Measurements from ENCODE around the gene MSH5.

MSH5 gene

GRCh38 chr6:31761343-31761742, 21.5 kb downstream of the MSH5 start:
- no peak for DNase-seq

DNA sequence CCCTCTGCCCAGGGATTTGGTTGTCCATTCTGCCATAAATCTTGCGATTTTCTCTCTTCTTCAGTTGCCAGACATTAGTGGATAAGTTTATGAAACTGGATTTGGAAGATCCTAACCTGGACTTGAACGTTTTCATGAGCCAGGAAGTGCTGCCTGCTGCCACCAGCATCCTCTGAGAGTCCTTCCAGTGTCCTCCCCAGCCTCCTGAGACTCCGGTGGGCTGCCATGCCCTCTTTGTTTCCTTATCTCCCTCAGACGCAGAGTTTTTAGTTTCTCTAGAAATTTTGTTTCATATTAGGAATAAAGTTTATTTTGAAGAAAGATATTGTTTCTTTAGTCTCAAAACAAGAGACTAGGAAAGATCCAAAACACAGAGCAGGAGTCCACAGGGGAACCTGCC, 22.6 kb downstream of the MSH5 start, which contains the start of gene SAPCD1:
SAPCD1 (plus strand) TSS at position 301 of the 400 bp plus-strand sequence. CDS start 399 bp downstream, outside the sequence.
- no peak for DNase-seq

- no peak for DNase-seq
These were observed 23.2 kb downstream of the MSH5 start for GRCh38 chr6:31762878-31763618.

- DNase-seq = no peak
These were observed 23.8 kb downstream of the MSH5 start for GRCh38 chr6:31763619-31763940.

- no peak for DNase-seq
These were observed 24.4 kb downstream of the MSH5 start for GRCh38 chr6:31764198-31764597.

- DNase-seq = no peak
These were observed 25.7 kb downstream of the MSH5 start for GRCh38 chr6:31765559-31765909.

DNA sequence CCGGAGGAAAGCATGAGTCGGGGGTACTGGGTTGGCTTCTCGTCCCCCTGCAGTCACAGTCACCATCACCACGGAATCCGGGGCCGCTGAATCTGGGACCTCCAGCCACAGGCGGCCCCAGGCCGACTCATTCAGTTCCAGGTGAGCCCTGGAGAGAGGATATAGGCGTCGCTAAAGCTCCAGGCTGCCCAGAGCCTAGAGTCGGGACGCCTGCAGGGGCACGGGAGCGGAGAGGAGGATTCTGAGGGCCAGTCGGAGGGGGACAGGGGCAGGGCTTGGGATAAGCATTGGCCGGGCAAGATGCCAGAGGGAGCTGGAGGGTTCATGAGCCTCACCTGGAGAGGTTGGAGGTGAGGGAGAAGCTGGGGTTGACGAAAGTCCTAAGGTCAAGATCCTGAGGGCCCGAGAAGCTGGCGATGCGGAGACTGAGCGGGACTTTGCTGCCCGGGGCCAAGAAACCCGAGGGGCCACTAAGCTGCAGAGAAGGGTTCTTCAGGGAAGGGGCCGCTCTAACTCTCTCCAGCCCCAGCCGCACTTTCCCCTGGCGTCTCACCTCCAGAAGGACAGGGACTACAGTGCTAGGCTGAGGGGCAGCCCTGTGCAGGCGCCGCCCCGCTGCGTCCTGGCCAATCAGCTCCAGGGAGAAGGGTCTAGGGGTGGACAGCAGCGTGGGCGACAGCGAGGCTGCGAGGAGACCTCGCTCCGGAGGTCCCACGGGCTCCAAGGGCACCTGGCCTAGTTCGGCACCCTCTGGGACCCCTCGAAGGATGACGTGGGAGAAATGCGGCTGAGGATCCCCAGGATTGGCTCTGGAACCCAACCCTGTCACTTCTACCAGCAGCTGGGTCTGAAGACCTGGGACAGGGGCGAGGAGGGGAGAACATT, 26.3 kb downstream of the MSH5 start:
- no peak for DNase-seq

GRCh38 chr6:31767096-31767645, 27.4 kb downstream of the MSH5 start:
- DNase-seq = no peak

DNA sequence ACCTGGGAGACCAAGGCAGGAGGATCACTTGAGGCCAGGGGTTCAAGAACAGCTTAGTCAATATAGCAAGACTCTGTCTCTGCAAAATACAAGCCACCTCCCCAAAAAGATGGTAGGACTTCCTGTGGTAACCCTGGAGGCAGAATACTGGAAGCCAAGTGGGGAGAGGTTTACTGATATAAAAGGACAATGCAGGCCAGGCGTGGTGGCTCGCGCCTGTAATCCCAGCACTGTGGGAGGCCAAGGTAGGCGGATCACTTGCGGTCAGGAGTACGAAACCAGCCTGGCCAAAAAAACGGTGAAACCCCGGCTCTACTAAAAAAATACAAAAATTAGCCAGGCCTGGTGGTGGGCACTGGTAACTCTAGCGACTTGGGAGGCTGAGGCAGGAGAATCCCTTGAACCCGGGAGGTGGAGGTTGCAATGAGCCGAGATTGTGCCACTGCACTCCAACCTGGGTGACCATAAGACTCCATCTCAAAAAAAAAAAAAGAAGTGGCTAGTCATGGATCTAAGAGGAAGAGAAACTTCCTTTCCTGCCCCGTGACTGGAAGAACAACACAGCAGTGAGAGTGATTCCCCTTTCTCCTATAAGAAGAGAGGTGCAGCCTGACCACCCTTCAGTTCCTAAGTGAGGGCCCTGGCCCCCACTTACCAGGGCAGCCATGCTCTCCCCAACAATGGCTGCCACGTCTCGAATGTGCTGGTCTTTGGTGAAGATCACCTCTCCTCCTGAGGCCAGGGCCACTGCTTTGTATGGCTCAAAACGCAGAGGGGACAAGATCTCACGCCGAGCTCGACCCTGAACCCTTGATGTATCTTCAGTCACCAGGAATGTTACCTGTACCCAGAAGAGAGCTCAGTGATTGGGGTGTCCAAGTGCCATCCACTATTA, 28.8 kb downstream of the MSH5 start:
- DNase-seq = no peak

- DNase-seq = peak; percentile 77 to 80
These were observed 30.0 kb downstream of the MSH5 start for GRCh38 chr6:31769684-31770371.

- no peak for DNase-seq
These were observed 31.1 kb downstream of the MSH5 start for GRCh38 chr6:31770860-31771259.

GRCh38 chr6:31771992-31772358, 32.2 kb downstream of the MSH5 start:
- DNase-seq = no peak

- no peak for DNase-seq
These were observed 35.4 kb downstream of the MSH5 start for GRCh38 chr6:31775184-31775583.

DNA sequence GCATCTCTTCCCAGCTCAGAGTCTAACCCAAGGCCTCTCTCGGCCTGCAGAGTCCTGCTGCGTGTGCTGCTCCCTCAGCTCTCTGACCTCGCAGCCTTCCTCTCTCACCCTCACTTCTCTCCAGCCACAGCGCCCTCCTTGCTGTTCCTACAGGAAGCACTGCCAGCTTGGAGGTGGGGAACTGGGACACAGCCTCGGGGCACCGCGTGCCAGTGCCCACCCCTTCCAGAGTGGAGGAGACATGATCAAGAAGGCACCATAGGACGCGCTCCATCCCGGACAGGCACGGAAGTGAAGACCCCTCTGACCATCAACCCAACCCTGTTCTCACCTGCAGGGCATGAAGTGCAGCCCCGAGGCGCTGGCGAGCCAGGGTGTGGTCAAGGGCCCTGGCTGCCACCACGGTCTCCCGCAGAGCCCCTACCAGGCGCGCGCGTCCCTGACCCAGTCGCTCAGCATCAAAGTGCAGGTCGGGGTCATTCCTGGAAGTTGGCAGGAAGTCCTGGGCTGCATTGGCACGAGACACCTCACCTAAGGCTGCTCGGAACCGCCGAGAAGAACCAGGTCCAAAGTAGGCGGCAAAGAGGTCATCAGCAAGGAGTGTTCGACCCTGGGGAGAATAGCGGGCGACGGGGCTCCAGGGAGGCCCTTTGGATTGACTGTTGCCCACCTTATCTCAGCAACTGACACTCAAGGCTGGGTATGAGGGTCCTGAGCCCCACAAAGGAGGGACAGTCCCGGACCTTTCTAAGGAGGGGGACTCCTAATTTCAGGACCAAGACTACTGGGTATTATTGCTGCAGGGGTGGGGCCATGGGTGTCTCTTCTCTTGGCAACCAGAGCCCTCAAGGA, 36.1 kb downstream of the MSH5 start:
- DNase-seq = no peak

GRCh38 chr6:31776485-31776988, 36.7 kb downstream of the MSH5 start:
- DNase-seq = no peak

- peak in 1 of 2 experiments; percentile 9 for DNase-seq
These were observed 37.3 kb downstream of the MSH5 start, which contains the start of gene VWA7 for GRCh38 chr6:31776989-31777666. Gene VWA7 (minus strand): TSS chr6:31777328. CDS start chr6:31776779, 549 bp downstream.

GRCh38 chr6:31777667-31778050, 37.9 kb downstream of the MSH5 start:
- no peak for DNase-seq

- DNase-seq = no peak
These were observed 38.4 kb downstream of the MSH5 start for GRCh38 chr6:31778193-31778592.

DNA sequence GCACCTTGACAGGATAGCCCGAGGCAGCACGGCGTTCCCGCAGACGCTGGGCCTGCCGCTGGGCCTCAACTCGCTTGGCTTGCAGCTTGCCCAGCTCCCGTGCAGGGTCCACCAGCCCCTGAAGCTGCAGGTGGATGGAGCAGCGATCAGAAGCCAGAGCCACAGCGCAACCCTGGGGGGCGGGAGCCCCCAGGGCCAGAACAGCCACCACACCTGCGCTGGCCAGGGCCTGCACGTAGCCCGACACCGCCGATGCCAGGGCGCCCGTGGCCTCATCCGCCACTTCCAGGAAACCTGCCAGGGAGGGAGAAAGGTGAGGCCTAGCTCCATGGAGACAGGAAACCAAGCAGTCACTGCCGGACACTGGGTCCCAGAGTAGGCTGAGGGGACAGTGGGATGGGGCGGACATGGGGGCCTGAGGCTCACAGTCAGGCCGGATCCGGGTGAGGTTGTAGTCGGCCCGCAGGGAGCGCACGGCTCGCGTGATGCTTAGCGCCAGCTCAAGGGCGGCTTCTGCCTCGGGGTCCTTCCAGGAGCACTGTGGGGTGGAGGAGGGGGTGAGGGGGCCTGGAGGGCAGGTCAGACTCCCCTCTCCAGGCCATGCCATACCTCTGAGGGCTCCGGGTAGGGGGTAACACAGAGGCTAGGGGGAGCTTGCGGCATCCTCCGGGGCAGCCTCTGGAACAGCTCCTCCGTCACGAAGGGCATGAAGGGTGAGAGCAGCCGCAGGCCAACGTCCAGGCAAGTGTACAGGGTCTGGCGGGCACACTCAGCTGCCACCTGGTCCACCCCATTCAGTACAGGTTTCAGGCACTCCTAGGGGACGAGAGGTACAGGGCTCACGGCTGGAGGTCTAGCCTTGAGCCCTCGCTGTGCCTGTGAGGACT, 39.4 kb downstream of the MSH5 start:
- no peak for DNase-seq

Data from AML-193 (cell line).